Left renal pelvis (tissue), 4 donors: Measurements from ENCODE around the gene HOPX. TPM values are rescaled to one million over a fixed set of nuclear protein-coding genes. Genes with fewer than 3 reads are reported as not detected.
"Not testable (repeated sequence)": the region's sequence is repeated elsewhere in the genome, so short reads cannot be mapped to it uniquely, and the experiment has no call there.

ENCODE experiments used
- DNase-seq, 4 donors: peaks; one replicate each; pipeline ENCODE4 v3.0.0-alpha.2; 2013; ENCODE audit warnings: low read depth in 4 of 4, low spot score in 3 of 4
- polyA plus RNA-seq, 4 donors: library from polyadenylated mRNA; unstranded; fragments of 120-200 nt; gene quantifications; one replicate each; pipeline ENCODE4 v1.2.1, GENCODE V29; 2013; ENCODE audit not compliant: insufficient read length in 4 of 4

The HOPX gene, protein sequence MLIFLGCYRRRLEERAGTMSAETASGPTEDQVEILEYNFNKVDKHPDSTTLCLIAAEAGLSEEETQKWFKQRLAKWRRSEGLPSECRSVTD
- 10 to 100 TPM in 3 of 4 donors, 1 to 10 TPM in 1; 2.9 to 21.3 (median 15.1) TPM for polyA plus RNA-seq

DNA sequence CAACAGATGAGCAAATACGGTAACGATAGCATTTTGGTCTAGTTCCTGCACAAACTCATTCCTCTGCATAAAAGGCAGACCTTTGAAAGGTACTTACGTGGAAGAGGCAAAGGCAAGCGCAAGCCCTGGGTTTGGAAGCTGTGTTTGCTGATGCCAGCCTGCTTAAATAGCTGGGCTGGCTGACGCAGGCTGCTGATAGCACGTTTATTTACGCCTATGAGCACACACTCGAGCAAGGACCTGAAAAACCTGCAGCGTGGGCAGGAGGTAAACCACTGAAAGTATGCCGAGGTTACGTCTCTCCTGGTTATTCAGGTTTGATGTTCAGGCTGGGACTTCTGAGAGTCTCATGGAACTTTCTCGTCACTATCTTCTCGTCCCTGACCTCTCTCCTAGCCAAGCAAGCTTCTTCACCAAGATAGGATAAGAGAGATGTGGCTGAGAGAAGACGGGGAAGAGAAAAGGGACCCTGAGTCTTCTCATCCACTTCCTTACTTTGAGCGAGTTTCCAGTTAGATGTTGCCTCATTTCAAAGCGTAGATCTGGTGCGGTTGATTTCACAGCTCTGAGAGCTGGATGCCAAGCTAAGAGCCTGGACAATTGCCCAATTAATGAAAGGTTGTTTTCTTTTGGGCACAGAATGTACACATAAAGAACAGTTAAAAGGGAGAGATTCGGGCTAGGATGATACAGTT lies at the start of gene HOPX:
TSS of gene HOPX (minus strand) at position 139 of the 695 bp plus-strand sequence. CDS start 23,480 bp downstream, outside the sequence.
- no peak for DNase-seq

DNA sequence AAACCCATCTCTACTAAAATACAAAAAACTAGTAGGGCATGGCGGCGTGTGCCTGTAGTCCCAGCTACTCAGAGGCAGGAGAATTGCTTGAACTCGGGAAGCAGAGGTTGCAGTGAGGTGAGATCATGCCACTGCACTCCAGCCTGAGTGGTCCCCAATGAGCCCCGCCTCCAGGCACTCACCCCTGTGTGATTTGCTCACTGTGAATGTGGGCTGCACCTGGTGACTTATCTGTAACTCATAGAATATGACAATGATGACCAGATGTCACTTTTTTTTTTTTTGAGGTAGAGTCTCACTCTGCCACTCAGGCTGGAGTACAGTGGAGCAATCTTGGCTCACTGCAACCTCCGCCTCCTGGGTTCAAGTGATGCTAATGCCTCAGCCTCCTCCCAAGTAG lies 49.0 kb upstream of the HOPX start:
- no peak for DNase-seq

DNA sequence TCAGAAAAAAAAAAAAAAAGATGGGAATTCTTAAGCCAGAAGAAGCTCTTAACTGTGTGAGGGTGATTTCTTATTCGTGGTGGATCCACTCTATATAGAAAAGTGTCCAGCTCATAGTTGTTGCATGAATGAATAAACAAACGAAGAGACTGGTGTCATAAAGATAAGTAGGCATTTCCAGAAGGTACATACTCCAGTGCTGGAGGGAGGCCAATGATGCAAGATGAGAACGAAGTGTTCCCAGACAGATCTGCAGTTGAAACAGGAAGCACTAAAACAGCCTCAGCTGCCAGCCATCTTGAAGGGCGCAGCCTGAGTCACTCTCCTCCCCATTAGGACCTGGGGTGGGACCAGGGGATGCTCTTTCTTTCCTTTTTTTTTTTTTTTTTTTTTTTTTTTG lies 47.4 kb upstream of the HOPX start:
- no peak for DNase-seq

DNA sequence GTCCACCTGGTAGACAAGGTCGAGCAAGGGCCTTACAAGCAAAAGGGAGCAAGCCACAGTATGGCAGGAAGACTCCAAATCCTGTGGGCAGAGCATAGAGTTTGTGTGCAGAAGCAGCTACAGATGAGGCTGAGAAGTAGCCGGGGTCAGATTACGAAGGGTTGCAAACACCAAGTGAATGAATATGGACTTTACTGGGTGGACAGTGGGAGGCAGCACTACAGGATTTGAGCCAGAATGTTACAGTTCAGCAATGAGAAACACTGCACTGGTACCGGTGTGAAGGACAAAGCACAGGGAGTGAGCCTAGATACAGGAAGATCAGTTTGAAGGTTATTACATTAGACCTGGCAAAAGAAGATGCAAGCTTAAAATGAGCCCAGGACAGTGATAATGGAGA lies 46.1 kb upstream of the HOPX start:
- DNase-seq: no peak

DNA sequence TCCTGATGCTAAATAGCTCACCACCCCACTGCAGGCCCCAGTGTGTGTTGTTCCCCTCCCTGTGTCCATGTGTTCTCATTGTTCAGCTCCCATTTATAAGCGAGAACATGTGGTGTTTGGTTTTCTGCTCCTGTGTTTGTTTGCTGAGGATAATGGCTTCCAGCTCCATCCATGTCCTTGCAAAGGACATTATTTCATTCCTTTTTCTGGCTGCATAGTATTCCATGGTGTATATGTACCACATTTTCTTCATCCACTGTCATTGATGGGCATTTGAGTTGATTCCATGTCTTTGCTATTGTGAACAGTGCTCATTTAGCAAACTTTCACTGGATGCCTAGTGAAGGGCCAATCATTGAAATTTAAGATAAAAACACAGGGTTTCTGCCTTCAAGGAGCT lies 45.5 kb upstream of the HOPX start:
- not testable (repeated sequence) for DNase-seq

DNA sequence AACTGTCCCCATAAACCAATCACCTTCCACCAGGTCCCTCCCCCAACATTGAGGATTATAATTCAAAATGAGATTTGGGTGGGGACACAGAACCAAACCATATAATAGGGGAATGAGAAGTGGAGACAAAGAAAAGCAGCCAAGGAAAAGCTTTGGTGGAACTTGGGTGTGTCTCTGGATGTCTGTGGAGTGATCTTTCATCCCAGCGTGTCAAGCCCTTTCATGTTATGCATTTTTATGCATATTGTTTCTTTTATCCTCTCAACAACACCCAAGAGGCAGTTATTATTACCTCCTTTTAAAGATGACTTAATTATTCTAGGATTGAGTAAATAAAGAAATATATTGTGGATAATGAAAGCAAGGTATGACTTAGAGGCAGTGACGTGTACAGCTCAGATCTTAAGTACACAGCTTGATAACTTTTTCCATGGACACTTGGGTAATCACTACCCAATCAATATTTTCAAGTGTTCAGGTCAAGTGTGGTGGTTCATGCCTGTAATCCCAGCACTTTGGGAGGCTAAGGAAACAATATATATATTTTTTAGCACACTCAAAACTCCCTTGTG lies 42.6 kb upstream of the HOPX start:
- no peak for DNase-seq

DNA sequence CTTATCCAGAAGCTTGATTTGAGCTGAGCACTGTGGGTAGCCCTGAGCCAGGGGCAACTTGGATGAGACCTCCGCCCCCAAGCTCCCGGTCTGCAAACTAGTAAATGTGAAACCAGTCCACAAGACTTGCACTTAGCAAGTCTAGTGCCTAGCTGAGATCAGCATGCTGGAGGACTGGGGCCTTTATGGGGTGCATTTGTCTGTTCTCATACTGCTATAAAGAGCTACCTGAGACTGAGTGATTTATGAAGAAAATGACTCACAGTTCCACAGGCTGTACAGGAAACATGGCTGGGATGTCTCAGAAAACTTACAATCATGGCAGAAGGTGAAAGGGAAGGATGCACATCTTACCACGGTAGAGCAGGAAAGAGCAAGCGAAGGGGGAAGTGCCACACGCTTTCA lies 42.1 kb upstream of the HOPX start:
- no peak for DNase-seq

DNA sequence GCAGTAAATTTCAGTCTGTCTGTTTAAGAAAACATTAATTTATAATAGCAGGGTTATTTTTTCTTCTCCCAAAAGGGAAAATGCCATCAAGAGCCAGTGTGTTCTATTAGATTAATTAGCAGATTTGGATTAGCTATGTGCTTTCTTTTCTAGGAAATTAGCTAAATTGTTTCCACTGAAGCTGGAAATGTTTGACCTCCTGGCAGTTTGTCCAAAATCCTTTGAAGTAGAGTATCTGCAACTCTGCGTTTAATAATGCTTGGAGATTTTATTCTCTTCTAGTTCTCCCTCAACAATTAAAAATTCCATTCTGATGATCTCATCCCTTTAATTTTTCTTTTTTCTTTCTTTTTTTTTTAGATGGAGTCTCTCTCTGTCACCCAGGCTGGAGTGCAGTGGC lies 27.1 kb upstream of the HOPX start:
- DNase-seq: peak in 2 of 4 donors; percentile 16 to 29

DNA sequence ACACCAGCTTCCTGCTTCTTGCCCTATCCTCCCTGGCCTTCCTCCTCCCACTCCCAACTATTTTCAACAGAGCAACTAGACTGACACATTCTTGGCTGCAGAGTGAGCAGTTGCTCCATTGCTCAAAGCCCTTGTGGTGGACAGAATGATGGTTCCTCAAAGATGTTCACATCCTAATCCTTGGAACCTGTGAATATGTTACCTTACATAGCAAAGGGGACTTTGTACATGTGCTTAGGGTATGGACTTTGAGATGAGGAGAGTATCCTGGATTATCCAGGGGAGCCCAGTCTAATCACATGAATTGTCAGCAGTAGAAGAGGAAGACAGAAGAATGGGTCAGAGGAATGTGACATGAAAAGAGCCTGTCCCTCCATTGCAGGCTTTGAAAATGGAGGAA lies 24.9 kb upstream of the HOPX start:
- no peak for DNase-seq

DNA sequence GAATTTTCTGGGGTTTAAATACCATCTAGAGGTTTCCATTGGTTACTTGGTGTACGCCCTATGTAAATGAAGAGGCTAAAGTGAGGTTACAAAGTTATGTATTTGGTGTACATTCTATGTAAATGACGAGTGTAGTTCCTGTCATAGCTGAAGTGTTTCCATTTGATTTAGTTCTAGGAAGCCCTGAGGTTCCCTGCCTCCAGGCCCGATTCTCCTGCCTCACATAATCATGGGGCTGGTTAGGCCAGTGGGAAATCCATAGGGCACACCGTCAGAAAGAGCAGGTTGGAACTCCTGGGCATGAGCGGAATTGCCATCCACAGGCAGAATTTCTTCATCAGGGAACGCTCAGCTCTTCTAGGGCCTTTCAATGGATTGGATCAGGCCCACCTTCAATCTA lies 24.2 kb upstream of the HOPX start:
- no peak for DNase-seq

DNA sequence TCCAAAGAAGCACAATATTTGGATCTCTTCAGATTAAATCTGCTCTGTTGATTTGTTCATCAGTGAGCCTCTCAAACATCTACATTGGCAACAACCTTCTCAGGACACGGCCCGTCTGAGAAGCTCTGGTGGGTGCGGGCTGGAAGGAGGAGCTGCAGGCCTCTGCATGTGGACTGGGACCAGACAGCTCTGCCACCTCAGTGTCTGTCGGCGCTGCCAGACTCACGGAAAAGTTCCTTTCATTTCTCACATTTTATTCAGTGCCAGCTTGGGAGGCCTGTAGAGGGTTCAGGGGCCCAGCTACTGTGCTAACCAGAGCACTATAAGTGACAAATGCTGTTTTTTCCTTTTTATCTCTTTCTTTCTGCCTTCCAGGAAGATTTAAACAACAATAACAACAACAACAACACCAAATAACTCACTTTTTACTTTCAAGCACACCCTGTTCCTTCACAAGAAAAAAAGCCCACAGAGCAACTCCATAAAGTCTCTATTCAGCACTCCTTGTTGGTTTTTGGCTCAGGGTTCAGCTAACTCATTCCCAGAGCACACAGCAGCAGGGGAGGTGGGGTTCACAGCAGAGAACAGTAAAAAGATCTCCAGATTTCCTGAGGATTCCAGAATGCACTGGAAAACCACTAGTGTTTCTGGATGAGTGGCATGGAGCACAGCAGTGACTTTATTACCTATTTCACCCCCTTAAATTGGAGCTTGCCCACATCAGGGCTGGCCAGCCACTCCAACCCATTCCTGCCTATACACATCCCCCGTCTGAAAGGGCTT lies 23.2 kb upstream of the HOPX start:
- DNase-seq: no peak

DNA sequence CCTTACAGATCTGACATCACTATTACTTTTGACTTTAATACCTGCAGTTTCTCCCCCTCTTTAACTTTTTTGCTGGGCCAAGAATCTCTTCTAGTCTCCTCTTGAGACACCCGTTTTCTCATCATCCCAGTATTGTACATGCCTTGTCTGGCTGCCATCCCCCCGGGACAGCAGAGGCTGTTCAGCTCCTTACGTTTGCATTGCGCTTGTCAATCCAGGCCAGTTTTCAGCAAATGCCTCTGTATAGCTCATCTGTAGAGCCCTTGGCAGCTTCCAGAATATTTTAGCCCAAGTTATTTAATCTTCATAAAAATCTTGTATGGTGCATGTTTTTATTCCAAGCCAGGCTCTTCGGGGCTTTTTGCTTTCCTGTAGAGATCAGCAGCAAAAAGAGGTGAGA lies 22.3 kb upstream of the HOPX start:
- no peak for DNase-seq

DNA sequence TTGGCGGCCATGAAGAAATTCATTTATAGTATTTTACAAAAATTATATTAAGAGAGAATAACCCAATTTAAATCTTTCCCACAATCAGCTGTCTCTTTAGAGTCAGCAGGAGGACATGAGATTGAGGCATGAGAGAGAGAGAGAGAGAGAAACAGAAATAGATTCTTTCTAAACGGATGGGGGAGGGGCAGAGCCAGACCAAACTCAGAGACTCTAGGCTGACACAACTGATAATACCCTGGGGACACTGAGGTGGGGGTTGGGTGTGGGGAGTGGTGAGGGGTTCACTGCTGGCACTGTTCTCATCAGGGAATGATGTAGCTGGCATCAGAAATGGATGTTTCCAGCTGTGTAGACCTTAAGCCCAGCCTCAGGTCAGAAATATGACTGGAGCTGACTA lies 20.5 kb upstream of the HOPX start:
- no peak for DNase-seq

DNA sequence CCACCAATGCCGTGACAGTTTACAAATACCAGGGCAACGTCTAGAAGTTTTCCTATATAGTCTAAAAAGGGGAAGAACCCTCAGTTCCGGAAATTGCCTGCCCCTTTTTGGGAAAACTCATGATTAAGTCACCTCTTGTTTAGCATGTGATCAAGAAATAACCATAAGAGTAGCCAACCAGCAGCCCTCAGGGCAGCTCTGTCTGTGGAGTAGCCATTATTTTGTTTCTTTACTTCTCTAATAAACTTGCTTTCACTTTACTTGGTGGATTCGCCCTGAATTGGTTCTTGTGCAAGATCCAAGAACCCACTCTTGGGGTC lies 20.0 kb upstream of the HOPX start:
- no peak for DNase-seq

DNA sequence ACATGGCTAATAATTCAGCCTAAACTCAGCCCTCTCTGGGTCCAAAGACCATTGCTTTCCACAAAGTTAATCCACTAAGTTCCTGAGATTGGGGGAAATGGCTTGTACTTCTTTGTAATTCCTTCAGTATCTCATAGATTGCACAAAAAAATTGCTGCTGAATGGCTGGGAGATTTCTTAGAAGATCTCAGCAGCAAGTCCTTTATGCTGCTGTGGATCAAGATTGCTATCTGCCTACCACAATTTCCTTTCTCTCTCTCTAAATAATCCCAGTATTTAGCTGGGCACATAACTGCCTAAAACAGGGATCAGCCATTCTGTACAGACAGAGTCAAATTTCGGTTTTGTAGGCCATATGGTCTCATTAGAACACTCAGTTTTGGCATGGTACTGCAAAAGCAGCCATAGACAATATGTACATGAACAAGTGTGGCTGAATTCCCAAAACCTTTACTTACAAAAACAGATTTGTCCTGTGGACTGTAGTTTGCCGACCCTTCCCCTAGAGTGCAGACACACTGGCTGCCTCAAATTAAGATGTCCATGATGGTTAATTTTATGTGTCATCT lies 18.5 kb upstream of the HOPX start:
- DNase-seq: no peak

DNA sequence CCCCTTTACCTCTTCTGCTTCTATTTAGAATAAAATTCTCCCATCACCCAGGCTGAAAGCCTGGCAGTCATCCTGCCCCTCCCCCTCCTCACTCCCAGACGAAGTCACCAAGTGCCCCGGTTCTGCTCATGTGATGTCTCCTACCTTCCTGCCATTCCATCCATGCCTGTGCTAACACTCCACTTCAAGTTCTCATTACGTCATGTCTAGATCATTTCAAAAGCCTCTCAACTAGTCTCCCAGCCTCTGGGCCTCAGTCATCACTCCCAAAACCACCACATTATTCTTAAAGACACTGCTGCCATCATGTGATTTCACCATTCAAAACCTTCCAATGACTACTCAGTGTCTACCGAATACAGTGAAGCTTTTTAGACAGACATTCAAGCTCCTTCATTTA lies 17.2 kb upstream of the HOPX start:
- no peak for DNase-seq

DNA sequence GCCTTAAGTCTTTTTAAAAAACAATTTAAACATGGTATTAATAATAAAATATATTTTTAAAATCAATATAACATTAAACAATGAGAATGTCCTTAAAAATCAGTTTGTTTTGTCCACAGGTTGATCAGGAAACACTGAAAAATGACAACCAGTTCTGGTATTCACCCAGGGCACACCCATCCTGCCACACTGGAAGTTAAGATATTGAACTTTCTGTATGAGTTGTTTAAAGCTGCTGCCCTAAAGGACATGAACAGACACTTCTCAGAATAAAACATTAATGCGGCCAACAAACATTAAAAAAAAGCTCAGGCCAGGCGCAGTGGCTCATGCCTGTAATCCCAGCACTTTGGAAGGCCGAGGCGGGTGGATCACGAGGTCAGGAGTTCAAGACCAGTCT lies 15.0 kb upstream of the HOPX start:
- DNase-seq: no peak

DNA sequence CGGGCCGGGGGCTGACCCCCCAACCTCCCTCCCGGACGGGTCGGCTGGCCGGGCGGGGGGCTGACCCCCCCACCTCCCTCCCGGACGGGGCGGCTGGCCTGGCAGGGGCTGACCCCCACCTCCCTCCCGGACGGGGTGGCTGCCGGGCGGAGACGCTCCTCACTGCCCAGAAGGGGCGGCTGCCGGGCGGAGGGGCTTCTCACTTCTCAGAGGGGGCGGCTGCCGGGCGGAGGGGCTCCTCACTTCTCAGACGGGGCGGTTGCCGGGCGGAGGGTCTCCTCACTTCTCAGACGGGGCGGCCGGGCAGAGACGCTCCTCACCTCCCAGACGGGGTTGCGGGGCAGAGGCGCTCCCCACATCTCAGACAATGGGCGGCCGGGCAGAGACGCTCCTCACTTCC lies 12.4 kb upstream of the HOPX start:
- not testable (repeated sequence) for DNase-seq

DNA sequence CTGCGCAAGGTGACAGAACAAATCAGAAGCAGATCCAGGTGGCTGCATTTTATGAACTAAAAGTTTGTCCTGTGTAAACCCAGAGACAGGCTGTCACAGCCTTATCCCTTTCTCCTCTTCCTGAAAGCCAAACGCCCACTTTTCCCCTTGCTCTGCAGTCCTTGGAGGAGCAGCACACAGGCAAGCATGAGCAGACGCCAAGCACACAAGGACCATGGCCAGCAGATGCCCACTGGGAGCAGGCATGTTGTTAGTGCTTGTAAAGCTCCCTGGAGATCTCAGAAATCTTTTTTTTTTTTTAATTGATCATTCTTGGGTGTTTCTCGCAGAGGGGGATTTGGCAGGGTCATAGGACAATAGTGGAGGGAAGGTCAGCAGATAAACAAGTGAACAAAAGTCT lies 11.5 kb upstream of the HOPX start:
- no peak for DNase-seq

DNA sequence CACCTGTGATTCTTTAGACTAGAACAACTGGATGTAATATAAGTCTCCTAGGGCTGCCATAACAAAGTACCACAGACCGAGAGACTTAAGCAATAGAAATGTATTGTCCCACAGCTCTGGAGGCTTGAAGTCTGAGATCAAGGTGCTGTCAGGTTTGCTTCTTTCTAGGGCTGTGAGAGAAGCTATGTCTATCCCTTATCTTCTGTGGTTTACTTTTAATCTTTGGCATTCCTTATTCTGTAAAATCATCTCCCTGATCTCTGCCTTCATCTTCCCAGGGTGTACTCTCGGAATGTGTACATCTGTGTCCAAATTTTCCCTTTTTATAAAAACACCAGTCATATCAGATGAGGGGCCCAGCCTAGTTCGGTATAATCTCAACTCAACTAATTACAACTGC lies 10.3 kb upstream of the HOPX start:
- DNase-seq: no peak

DNA sequence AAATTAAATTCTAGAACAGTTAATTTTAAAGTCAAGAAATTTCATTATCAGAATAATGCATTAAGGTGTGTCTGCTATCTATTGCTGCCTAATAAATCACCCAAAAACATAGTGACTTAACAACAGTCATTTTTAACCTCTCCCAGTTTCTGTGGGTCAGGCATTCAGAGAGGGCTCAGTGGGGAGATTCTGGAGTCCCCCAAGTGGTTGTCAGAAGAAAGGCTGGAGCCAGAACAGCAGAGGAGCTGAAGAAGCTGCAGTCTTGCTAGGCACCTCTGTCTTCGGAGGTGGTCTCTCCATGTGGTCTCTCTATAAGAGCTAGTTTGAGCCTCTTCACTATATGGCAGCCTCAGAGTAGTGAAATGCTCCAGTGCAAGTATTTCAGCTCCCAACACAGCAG lies 9.3 kb upstream of the HOPX start:
- DNase-seq: no peak
